Measurements from ENCODE around the gene CTRB2. TPM values are rescaled to one million over a fixed set of nuclear protein-coding genes. Genes with fewer than 3 reads are reported as not detected.
"Not testable (repeated sequence)": the region's sequence is repeated elsewhere in the genome, so short reads cannot be mapped to it uniquely, and the experiment has no call there.

CTRB2 gene
- total RNA-seq, 8 experiments from 2014 or later = 0.07 to 0.87 (median 0.29) TPM; not detected in 1

- not testable (repeated sequence) for H3K4me1 ChIP-seq (replicated peaks in 1 of 2); H3K4me3 ChIP-seq; H3K27ac ChIP-seq
- peak in 4 of 8 experiments; percentile 8 to 16 (median 10) for ATAC-seq (replicated peaks in 6 of 8)
- in situ Hi-C loops (cut with MboI; ENCODE audit: low pct_unique_long_range_greater_than_20kb in 2 of 9, low sequenced_read_pairs in 9 of 9, unreplicated experiment in 9 of 9) = loop anchor here in 6 of 9 experiments (25.0 kb wide), 3 partner anchors 181 to 1956 kb away; no protein-coding TSS in a partner anchor
- 89 to 94% (median 93%) methylated on average over 3 to 4 of the region's 25 CpGs; no CpG with 5 or more reads in 7 of the 10 experiments for WGBS, 10 experiments
These were observed 806 bp downstream of the CTRB2 start for GRCh38 chr16:75205961-75206748.

- not testable (repeated sequence) for H3K4me3 ChIP-seq; H3K4me1 ChIP-seq (replicated peaks in 1 of 2); H3K27ac ChIP-seq
- peak in 2 of 8 experiments; percentile 3 to 21 for ATAC-seq (replicated peaks in 6 of 8)
- no CpG with 5 or more reads among the region's 19 CpGs for WGBS, 10 experiments
- in situ Hi-C loops (cut with MboI; ENCODE audit: low pct_unique_long_range_greater_than_20kb in 2 of 9, low sequenced_read_pairs in 9 of 9, unreplicated experiment in 9 of 9) = loop anchor here in 6 of 9 experiments (25.0 kb wide), 3 partner anchors 182 to 1957 kb away; no protein-coding TSS in a partner anchor
These were observed 1.5 kb downstream of the CTRB2 start for GRCh38 chr16:75205438-75205837.

GRCh38 chr16:75204905-75205304 is 2.1 kb downstream of the CTRB2 start:
- H3K4me3 ChIP-seq; H3K4me1 ChIP-seq (replicated peaks in 1 of 2); H3K27ac ChIP-seq: not testable (repeated sequence)
- WGBS, 10 experiments = no CpG with 5 or more reads among the region's 20 CpGs
- ATAC-seq (replicated peaks in 6 of 8) = peak in 1 of 8 experiments; percentile 13
- in situ Hi-C loops (cut with MboI; ENCODE audit: low pct_unique_long_range_greater_than_20kb in 2 of 9, low sequenced_read_pairs in 9 of 9, unreplicated experiment in 9 of 9) = loop anchor here in 6 of 9 experiments (25.0 kb wide), 3 partner anchors 182 to 1957 kb away; no protein-coding TSS in a partner anchor

DNA sequence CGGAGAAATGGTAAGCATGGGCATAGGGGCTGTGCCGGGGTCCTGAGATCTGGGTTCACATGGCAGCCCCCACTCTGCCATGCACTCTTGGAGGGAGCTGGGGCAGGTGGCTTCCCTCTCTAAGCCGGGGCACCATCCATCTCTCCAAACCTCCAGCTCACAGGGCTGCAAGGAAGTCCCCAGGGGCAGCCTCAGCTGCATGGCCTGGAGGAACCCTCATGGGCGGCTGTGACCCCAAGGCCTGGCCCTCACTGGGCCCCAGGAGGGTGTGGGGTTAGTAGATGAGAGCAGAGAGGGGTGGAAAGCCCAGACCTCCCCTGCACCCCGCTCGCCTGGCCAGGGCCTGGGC is 2.6 kb downstream of the CTRB2 start:
- WGBS, 10 experiments = no CpG with 5 or more reads among the region's 6 CpGs
- Histone ChIP-seq H3K4me3 (no peak overlapping the region), H3K4me1 (replicated peaks in 1 of 2) (peaks cover 0 to 7% of the 10 kb centered on the region in 2 donors), H3K27ac (no peak overlapping the region)
- ATAC-seq (replicated peaks in 6 of 8) = peak in 2 of 8 experiments; percentile 18 to 21
- in situ Hi-C loops (cut with MboI; ENCODE audit: low pct_unique_long_range_greater_than_20kb in 2 of 9, low sequenced_read_pairs in 9 of 9, unreplicated experiment in 9 of 9) = loop anchor here in 6 of 9 experiments (25.0 kb wide), 3 partner anchors 183 to 1958 kb away; no protein-coding TSS in a partner anchor

DNA sequence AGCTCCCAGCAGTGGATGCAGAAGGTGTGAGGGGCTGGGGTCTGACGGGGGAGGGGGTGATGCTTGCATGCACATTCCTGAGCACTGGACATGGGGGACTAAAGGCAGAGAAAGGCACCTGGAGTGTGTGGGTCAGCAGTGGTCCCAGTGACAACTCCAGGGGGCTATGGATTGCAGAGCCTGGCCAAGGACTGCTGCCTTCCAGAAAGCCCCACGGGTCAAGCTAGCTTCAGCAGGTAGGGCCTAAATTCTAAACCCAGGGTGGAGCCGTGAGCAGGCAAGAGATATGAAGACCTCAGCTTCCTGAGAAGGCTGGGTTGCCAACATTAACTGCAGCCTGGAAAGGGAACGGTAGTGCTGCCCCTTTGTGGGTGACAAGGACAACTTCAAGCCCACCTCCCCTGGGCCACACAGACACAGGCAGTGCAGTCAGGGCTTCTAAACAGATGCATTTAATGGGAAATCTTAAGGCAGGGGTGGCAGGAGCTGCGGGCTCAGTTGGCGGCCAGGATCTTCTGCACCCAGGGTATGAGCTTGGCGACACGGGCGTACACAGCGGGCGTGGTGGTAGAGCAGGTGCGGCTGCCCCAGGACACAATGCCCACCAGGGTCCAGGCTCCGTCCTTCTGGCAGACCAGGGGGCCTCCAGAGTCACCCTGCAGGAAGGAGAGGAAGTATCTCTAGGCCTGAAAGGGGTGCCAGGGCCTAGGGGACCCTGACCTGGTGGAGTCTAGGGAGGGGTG is 3.1 kb downstream of the CTRB2 start:
- WGBS, 10 experiments = 20 to 76% (median 70%) methylated on average over 1 to 6 of the region's 13 CpGs; no CpG with 5 or more reads in 4 of the 10 experiments
- Histone ChIP-seq H3K27ac (no peak overlapping the region), H3K4me1 (replicated peaks in 1 of 2) (peaks cover 0 to 7% of the 10 kb centered on the region in 2 donors), H3K4me3 (no peak overlapping the region)
- no peak for ATAC-seq (replicated peaks in 6 of 8)
- in situ Hi-C loops (cut with MboI; ENCODE audit: low pct_unique_long_range_greater_than_20kb in 2 of 9, low sequenced_read_pairs in 9 of 9, unreplicated experiment in 9 of 9) = loop anchor here in 6 of 9 experiments (25.0 kb wide), 3 partner anchors 183 to 1958 kb away; no protein-coding TSS in a partner anchor

DNA sequence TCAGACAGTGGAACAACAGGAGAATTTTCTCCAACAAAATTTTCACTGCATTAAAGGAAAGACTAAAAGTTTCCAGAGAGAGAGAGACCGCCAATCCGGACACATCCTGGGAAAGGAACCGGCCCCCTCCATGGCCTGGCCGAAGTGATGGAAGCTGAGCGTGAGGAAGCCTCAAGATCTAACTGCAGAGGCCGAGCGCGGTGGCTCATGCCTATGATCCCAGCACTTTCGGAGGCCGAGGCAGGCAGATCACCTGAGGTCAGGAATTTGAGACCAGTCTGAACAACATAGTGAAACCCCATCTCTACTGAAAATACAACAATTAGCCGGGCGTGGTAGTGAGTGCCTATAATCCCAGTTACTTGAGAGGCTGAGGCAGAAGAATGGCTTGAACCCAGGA is 3.9 kb downstream of the CTRB2 start:
- in situ Hi-C loops (cut with MboI; ENCODE audit: low pct_unique_long_range_greater_than_20kb in 2 of 9, low sequenced_read_pairs in 9 of 9, unreplicated experiment in 9 of 9) = loop anchor here in 6 of 9 experiments (25.0 kb wide), 3 partner anchors 184 to 1959 kb away; no protein-coding TSS in a partner anchor
- no peak overlapping the region for H3K27ac ChIP-seq

GRCh38 chr16:75202069-75202590 is 4.8 kb downstream of the CTRB2 start:
- peak in 3 of 8 experiments; percentile 14 to 34 (median 28) for ATAC-seq (replicated peaks in 6 of 8)
- Histone ChIP-seq H3K27ac (no peak overlapping the region), H3K4me1 (replicated peaks in 1 of 2) (peaks cover 0 to 7% of the 10 kb centered on the region in 2 donors), H3K4me3 (no peak overlapping the region)
- in situ Hi-C loops (cut with MboI; ENCODE audit: low pct_unique_long_range_greater_than_20kb in 2 of 9, low sequenced_read_pairs in 9 of 9, unreplicated experiment in 9 of 9) = loop anchor here in 6 of 9 experiments (25.0 kb wide), 3 partner anchors 185 to 1960 kb away; no protein-coding TSS in a partner anchor
- 50 to 100% (median 92%) methylated on average over 1 to 12 of the region's 13 CpGs for WGBS, 10 experiments

More for the DNA sequence above, 3.9 kb downstream of the CTRB2 start:
- H3K4me1 ChIP-seq (replicated peaks in 1 of 2) = peaks cover 0 to 7% of the 10 kb centered on the region in 2 donors
- 67 to 100% (median 88%) methylated on average over 1 to 6 of the region's 12 CpGs; no CpG with 5 or more reads in 3 of the 10 experiments for WGBS, 10 experiments
- H3K4me3 ChIP-seq = no peak overlapping the region
- no peak for ATAC-seq (replicated peaks in 6 of 8)

DNA sequence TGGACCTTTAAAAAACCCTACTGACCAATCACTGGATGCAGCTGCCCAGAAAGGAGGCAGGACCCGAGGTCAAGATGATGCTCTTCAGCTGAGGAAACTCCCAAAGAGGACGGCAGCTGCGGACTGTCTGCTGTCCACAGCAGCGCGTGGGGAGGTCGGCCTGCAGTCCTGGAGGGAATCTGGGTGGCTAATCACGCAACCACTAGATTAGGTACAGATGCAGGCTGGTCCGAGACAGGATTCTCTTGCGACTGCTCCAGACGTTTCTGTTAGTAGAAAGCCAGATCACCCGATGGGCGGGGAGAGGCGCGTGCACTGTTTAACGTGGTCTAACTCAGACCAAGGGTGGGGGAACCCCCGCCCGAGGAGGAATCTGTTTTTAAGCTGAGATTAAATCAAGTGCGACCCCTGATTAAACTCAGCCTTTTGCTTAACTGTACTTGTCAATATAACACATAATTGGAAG is 8.8 kb downstream of the CTRB2 start:
- H3K4me1 ChIP-seq (replicated peaks in 1 of 2) = no peaks in the 10 kb centered on the region
- no peak overlapping the region for H3K4me3 ChIP-seq
- H3K27ac ChIP-seq = no peak overlapping the region
- WGBS, 10 experiments = 0 to 100% (median 55%) methylated on average over 1 to 12 of the region's 18 CpGs; no CpG with 5 or more reads in 2 of the 10 experiments
- in situ Hi-C loops (cut with MboI; ENCODE audit: low pct_unique_long_range_greater_than_20kb in 2 of 9, low sequenced_read_pairs in 9 of 9, unreplicated experiment in 9 of 9) = loop anchor here in 1 of 9 experiments (25.0 kb wide), 1 partner anchor 1964 kb away; no protein-coding TSS in a partner anchor
- peak in 3 of 8 experiments; percentile 46 to 73 (median 54) for ATAC-seq (replicated peaks in 6 of 8)

- peak in 1 of 8 experiments; percentile 40 for ATAC-seq (replicated peaks in 6 of 8)
- Histone ChIP-seq H3K4me3 (no peak overlapping the region), H3K27ac (no peak overlapping the region), H3K4me1 (replicated peaks in 1 of 2) (no peaks in the 10 kb centered on the region)
- WGBS, 10 experiments = 10 to 94% (median 80%) methylated on average over 1 to 9 of the region's 14 CpGs
- in situ Hi-C loops (cut with MboI; ENCODE audit: low pct_unique_long_range_greater_than_20kb in 2 of 9, low sequenced_read_pairs in 9 of 9, unreplicated experiment in 9 of 9) = loop anchor here in 1 of 9 experiments (25.0 kb wide), 1 partner anchor 1965 kb away; no protein-coding TSS in a partner anchor
These were observed 9.3 kb downstream of the CTRB2 start for GRCh38 chr16:75197522-75198134.

DNA sequence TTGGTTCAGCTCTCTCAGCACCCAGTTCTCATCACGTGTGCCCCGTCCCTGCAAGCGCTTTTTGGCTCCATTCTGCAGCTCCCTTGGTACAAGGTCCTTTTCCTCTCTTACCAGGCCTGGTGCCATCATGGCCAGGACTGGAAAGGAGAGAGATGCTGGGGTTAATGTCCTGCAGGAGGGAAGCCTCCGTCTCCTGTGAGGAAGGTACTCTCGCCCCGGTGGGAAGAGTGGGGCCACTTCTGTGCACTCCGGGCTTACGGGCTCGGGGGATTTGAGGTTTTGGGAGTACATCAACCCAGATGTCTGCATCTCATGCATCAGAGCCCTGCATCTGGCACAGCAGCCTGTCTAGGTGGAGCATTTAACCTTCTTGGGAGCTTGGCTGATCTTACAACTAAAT is 10.1 kb downstream of the CTRB2 start:
- in situ Hi-C loops (cut with MboI; ENCODE audit: low pct_unique_long_range_greater_than_20kb in 2 of 9, low sequenced_read_pairs in 9 of 9, unreplicated experiment in 9 of 9) = loop anchor here in 1 of 9 experiments (25.0 kb wide), 1 partner anchor 1965 kb away; no protein-coding TSS in a partner anchor
- no peak for ATAC-seq (replicated peaks in 6 of 8)
- WGBS, 10 experiments = 63 to 100% (median 93%) methylated on average over 1 to 6 of the region's 9 CpGs; no CpG with 5 or more reads in 5 of the 10 experiments
- Histone ChIP-seq H3K27ac (no peak overlapping the region), H3K4me3 (no peak overlapping the region), H3K4me1 (replicated peaks in 1 of 2) (no peaks in the 10 kb centered on the region)

DNA sequence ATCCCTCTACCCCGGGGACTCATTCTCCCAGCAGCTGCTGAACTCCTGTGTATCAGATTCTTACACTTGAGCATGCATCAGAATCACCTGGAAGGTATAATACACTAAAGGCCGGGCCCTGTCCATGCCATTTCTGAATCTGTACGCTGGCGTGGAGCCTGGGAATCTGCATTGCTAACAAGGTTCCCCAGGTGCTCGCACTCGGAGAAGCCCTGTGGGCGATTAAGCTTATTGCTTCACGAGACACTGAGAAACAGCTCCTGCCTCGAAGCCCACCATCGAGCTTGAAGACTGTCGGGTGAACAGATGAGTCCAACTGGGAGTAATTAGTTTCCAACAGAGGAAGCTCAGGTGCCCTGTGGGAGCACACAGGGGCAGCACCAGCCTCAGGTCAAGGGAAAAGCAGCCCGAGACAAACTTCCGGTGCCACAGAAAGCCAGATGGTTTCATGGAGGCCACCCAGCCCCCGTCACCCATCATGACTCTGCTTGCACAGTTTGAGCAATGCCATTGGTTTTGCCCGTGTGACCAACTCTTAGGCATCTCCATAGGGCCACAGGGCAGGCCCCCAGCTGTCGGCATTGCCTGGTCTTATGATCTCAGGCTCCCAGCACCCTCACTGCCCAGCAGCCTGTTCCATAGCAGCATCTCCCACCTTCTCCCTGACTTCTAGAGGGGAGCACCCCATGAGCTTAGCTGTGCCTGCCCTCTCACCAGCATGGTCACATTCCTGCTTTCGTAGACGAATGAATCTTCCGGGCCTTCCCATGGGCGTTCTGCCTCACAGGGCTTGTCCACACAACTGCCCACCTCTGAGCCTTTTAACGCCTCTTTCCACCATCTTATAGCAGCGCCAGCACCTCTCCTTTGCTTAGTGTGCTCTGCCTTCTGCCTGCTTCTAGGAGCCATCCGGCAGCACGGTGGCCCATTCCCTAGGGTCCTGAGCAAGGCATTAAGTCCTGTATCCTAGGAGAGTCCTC is 10.9 kb downstream of the CTRB2 start:
- Histone ChIP-seq H3K4me1 (replicated peaks in 1 of 2) (no peaks in the 10 kb centered on the region), H3K4me3 (no peak overlapping the region), H3K27ac (no peak overlapping the region)
- no peak for ATAC-seq (replicated peaks in 6 of 8)
- WGBS, 10 experiments = 53 to 95% (median 81%) methylated on average over 4 to 13 of the region's 24 CpGs; no CpG with 5 or more reads in 1 of the 10 experiments
- in situ Hi-C loops (cut with MboI; ENCODE audit: low pct_unique_long_range_greater_than_20kb in 2 of 9, low sequenced_read_pairs in 9 of 9, unreplicated experiment in 9 of 9) = loop anchor here in 1 of 9 experiments (25.0 kb wide), 1 partner anchor 1966 kb away; no protein-coding TSS in a partner anchor
